ENCODE data around the gene TRMT2A.
A peak's percentile ranks its signal among the peaks of the same experiment; 100 is the strongest.

Gene TRMT2A

GRCh38 chr22:20133930-20134549, 17.0 kb upstream of the TRMT2A start:
- DNase-seq, result no peak

DNA sequence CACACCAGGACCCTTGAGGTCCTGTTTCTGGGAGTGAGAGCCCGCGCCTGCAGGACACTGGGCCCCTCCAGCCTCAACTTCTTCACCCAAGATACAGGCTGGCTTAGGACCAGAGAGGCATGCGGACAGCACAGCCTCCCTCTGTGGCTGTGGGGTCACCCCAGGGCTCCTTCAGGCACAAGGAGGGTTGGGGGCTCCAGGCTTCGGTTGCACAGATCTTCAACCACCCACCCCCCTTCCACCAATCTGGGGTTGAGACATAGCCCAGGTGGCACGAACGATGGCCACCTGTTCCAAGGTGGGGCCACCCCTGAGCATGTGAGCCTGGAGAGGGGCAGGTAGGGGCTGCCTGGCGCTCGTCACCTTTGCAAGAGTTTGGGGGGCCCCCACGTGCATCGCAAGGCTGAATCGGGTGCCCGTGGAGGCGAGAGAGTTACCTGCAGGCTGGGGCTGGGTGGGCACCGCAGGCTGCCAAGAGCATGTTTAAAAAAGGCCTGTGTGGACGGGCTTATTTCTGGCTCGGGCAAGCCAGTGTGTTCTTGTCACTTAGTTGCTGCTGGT, 15.7 kb upstream of the TRMT2A start:
- DNase-seq, result no peak

DNA sequence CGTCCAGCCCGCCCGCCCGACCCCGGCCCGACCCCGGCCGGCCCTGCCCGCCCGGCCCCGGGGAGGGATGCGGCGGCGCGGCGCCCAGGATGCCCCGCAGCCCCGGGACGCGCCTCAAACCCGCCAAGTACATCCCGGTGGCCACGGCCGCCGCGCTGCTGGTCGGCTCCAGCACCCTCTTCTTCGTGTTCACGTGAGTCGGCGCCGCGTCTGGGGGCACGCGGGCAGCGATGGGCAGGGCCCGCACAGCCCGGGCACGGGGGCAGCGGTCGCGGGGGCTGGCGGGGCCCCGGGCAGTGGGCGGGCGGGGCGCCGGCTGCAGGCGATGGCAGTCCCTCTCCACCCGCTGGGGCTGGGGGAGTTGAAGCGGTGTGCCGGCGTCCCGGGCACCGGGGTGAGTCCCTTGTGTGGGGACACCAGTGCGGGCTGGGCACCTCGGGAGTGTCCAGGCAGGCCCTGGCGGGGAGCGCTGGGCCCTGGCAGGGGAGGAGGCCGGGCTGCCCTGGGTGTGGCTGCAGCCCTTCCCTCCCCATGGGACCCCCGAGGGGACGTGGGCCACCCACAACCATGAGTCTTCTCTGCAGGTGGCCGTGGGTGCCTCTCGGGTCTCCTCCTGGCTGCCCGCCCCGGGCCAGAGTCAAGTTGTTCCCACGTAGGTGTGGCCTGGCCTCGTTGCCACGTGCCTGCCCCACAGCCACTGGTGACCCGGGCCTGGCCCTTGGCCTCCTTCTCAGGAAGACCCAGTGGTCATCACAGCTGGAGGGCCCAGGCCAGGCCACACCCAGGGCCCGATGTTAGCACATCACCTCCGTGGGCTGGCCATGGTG, 15.0 kb upstream of the TRMT2A start:
- no peak for DNase-seq

DNA sequence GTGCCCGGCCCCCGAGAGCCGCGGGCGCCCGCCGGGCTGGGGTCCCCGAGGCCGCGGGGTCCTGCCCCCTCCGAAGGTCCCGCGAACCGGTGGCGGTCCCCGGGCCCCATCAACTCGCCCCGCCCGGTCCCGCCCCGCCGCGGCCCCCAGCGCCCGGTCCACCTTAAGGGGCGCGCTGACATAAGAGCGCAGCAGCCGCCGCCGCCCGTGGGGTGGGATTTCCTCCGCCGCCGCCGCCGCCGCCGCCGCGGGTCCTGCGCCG, 14.5 kb upstream of the TRMT2A start, which contains the start of gene ZDHHC8:
ZDHHC8 (plus strand) TSS at position 208 of the 262 bp plus-strand sequence. CDS start 144 bp downstream, outside the sequence.
- no peak for DNase-seq

DNA sequence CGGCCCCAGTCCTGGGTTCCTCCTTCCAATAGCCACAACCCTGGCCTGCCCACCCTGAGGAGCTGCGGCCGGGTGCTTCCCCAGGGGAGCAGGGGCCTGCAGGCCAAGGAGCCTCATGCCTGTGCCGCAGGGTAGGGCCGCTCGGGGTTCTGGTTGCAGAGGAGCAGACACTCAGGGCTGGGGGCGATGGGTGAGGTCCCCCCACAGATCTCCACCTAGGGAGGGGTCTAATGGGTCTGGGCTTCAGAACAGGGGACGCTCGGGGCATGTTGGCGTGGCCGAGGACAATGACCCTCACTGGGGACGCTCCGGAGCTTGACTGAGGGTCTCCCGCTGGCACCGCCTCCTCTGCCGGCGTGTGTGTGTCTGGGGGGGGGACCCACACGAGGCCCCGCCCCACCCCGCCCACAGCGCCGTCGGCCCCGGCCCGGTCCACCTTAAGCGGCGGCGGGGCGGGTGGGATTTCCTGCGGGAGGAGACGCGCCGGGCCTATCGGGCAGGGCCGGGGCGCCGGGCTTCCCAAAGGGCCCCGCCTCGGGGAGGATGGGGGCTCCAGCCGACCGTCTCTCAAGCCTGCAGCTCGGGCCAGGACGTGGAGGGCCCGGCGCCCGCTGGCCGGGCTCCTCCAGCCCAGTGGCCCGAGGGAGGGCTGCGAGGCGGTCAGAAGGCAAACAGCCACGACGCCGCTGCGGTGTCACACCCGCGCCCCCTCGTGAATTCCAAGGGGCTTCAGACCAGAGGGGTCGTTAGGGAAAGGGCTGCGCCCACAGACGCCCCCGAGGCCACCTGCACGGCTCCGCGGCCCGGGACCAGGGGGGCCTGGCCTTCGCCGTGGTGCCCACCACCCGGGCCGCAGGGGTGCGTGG, 13.9 kb upstream of the TRMT2A start:
- DNase-seq, result peak; percentile 50

- no peak for DNase-seq
Measured at GRCh38 chr22:20130319-20130718, 13.3 kb upstream of the TRMT2A start.

DNA sequence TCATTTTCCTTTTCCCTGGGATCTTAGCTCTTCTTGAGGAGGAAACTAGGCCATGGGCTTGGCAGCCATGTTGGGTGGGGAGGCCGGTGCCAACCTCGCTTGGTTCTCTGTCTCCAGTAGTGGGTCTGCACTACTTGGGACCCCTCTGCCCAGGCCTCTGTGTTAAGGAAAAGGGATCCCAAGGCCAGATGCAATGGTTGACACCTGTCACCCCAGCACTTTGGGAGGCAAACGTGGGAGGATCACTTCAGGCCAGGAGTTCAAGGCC, 12.7 kb upstream of the TRMT2A start:
- DNase-seq, result no peak

GRCh38 chr22:20128902-20129746, 12.1 kb upstream of the TRMT2A start:
- peak; percentile 70 for DNase-seq

DNA sequence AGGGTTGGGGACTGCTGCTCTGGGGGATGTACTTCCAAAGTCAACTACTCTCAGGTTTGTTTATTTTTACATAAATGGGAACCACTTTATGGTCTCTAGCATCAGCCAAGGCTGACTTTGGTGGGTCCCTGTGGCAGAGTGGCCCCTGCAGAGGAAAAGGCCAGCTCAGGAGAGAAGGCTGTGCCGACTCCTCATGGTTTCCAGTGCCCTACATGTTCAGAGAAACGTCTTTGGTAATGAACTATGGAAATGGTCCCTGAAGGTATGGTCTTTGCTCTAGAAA, 11.5 kb upstream of the TRMT2A start:
- DNase-seq, result no peak

DNA sequence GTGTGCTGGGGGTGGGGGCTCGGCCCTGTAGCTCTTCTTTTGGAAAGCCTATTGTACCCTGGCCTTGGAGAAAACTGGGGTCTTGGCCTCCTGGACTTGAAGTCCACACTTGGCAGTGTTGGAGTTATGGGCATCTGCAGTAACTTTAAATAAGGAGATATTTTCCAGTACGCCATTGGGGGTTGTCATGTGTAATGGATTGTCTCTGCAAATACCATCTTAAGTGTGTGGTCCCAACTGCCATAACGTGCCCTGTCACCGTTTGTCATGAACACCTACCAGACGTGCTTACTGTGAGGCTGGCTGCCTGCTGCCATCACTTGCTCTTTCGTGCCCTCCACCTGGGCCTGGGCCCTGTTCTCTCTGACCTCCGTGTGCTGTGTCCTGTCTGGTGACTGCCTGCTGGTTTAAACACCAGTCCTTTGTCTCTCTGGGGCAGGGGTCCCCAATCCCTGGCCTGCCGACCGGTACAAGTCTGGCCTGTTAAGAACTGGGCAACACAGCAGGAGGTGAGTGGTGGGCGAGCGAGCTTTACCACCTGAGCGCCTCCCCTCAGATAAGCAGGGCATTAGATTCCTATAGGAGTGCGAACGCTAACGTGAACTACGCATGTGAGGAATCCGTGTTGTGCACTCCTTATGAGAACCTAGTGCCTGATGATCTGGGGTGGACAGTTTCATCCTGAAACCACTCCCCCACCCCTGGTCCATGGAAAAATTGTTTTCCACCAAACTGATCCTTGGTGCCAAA, 11.0 kb upstream of the TRMT2A start:
- no peak for DNase-seq

GRCh38 chr22:20127318-20127868, 10.4 kb upstream of the TRMT2A start:
- no peak for DNase-seq

DNA sequence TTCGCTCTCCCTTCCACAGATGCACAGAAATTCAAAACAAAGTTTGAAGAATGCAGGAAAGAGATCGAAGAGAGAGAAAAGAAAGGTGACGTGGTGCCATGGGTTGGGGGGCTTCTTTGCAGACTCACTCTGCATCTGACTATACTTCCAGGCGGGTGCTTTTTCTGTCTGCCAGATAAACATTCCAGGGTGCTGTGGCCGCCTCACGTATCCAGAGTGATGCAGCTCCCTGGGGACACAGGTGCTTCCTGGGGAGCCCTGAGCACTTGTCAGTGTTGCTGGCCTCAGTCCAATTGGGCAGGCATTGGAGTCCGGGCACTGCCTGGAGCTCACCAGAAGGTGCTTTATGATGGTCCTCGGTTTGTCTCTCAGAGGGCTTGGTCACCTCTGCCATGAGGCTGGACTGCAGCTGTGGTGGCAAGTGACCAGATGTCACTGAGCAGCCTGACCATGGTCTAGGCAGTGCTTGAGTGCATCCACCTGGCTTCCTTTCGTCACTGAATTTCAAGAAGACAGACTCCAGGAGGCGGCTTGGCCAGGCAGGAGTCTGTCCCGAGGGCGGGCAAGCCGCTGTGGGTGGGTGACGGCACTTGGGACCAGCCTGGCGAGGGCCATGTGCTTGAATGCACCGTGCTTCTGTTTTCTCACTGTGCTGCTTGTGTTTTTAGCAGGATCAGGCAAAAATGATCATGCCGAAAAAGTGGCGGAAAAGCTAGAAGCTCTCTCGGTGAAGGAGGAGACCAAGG, 9.4 kb upstream of the TRMT2A start:
- DNase-seq, result no peak

- no peak for DNase-seq
Measured at GRCh38 chr22:20125201-20126174, 8.5 kb upstream of the TRMT2A start.

DNA sequence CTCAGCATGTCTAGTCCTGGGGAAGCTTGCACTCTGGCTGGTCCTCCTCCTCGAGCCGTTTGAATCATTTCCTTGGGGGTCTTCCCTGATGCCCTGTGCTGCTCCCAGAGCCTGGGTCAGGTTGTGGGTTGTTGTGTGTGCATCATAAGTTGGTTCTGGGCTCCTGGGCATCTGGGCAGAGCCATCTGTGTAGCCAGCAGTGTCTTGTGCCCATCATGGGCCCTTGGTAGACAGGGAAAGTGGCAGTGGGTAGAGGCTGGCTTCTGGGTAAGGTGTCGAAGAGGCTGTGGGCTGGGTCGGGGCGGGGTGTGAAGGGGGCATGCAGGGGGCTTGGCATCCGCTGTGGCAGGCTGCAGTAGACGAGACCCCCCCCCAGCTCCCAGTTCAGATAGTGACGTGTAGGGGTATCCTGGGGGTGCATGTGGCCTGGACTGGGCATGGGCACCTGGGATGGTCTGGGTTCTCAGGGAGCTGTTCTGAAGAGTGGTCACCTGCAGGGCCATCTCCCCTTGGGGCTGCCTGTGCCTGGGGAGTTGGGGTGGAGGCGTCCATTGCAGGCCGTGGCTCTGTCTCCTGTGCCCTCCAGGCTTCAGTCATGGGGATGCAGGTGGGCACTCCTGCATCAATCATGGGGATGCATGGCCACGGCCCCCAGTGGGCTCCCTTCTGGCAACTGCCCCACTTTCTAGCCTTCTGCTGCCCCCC, 7.2 kb upstream of the TRMT2A start:
- DNase-seq, result no peak

- DNase-seq, result no peak
Measured at GRCh38 chr22:20123366-20124082, 6.5 kb upstream of the TRMT2A start.

DNA sequence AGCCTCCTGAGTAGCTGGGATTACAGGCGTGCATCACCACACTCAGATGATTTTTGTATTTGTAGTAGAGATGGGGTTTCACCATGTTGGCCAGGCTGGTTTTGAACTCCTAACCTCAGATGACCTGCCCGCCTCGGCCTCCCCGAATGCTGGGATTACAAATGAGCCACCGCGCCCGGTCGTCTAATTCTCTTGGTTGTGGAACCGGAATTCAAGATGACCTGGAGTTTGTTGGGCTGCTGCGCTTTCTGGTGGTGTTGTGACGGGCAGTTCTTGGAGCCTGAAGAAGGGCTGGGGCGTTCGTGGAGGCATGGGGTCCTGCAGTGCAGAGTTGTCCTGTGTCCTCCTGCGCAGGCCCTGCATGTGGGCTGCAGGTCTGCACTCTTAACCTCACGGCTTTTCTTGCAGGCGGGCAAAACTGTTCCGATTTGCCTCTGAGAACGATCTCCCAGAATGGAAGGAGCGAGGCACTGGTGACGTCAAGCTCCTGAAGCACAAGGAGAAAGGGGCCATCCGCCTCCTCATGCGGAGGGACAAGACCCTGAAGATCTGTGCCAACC, 4.9 kb upstream of the TRMT2A start:
- DNase-seq, result no peak

DNA sequence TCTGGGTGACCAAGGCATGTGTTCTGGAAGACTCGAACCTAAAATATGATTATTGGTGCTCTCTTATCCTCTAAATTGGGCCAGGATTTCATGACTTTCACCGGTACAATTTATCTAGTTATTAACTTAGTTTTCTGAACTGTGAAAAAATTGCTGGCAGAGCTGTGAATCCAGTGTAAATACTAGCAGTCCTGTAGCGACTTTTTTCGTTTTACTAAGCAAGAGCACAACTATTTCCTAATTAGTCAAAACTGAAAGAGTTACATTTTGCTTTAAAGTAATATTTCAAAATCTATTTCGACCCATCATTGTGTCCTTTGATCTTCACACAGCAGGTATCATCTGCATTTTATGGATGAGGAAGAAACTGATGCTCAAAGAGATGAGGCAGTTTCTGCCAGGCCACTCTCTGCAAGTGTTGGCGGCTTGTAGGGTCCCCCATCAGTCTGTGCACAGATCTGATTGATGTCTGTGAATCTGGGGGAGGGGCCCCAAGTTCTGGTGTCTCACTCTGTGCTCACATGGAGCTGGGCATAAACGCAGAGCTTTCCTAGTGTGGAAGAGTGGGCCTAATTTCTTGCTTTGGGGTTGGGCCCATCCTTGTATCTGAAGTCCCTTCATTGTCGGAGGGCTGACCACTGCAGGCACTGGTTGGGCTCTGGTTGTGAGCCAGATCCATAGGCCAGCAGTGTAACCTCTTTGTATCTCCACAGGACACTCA, 1.4 kb upstream of the TRMT2A start:
- no peak for DNase-seq
